Epithelial cell of esophagus (primary cell): Measurements from ENCODE around the gene FAM114A1.

Source experiments
- DNase-seq: peaks from one replicate; pipeline ENCODE4 v3.0.0; 2010; ENCODE audit warnings: low read depth
- H3K4me3 ChIP-seq: 2 replicates; pipeline ENCODE4 v1.5.1; 2011; ENCODE audit warnings: mild to moderate bottlenecking, low read length, control low read depth
- CTCF ChIP-seq: IDR thresholded peaks from 2 replicates; pipeline ENCODE4 v1.5.1; 2011; ENCODE audit warnings: low read depth, mild to moderate bottlenecking, low read length, control low read depth, inconsistent platforms; ENCODE audit not compliant: insufficient read depth; ENCODE audit errors: missing control alignments

Gene FAM114A1

GRCh38 chr4:38928568-38928967 lies 61.0 kb downstream of the FAM114A1 start:
- no peak for TF ChIP-seq CTCF
- no peak overlapping the region for H3K4me3 ChIP-seq
- DNase-seq = no peak

GRCh38 chr4:38928974-38929373 lies 61.4 kb downstream of the FAM114A1 start:
- no peak overlapping the region for H3K4me3 ChIP-seq
- no peak for DNase-seq
- TF ChIP-seq CTCF = no peak

DNA sequence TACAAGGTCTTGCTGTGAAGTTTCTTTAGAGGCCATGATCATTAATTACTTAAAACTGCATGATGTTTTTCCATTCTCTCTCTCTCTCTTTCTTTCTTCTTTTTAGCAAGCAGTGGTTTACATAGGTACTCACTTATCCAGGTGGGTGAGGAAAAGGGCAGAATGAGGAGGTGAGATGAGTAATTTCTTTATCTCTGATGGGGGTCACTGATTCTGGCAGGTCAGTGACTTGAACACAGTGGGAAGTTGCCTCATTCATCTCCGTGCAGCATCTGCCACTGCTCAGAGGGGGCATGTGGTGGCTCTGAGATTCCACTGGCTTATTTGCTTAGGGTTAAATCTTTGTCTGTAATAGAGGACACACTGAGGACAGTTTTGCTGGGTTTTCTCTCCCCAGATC lies 62.6 kb downstream of the FAM114A1 start:
- TF ChIP-seq CTCF = no peak
- H3K4me3 ChIP-seq = no peak overlapping the region
- no peak for DNase-seq

GRCh38 chr4:38930707-38931106 lies 63.1 kb downstream of the FAM114A1 start:
- DNase-seq = no peak
- no peak for TF ChIP-seq CTCF
- no peak overlapping the region for H3K4me3 ChIP-seq

DNA sequence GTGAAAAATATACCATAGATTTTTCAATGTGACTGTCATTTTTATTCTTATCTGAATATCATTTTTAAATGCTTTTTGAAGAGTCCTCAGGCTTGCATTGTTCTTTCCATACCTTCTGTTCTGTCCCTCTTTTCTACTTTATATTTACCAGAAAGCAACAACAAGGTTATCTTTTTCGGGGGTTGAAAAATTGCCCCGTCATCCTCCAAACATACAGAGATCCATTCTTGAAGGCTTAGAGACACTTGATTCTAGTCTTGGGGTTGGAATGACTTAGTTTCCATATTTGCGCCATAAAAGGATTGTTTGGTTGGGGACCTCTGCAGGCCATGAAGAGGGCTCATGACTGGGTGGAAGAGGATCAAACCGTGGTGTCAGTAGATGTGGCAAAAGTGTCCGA lies 63.5 kb downstream of the FAM114A1 start:
- no peak for TF ChIP-seq CTCF
- DNase-seq = no peak
- H3K4me3 ChIP-seq = no peak overlapping the region

DNA sequence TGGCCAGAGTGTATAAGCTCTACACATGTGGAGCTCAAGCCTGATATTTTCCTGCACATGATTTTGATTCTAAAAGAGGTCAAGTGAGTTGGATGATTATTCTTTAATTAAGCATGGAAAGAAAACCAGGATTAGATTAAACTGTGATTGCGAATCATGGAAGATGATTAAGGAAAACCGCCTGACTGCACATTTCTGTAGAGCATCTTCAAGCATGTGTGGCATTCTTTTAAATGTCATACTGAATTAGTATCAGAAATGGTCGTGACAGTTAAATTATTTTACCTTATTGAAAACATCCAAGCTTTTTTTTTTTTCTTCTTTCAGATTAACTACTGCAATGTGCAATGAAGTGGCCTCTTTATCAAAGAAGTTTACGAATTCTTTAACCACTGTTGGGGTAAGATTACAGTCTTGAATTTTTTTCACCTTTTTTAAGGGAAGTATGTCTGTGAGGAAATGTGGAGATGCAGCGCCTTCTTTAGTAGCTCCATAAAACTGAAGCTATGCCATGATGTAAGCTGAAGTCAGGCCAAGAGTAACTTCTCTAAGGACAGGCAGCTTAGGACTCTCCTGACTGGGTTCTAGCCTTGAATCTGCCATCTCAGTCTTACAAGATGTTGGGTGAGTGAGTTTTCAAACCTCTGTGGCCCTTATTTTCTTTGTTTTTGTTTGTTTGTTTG lies 67.9 kb downstream of the FAM114A1 start:
- TF ChIP-seq CTCF = no peak
- H3K4me3 ChIP-seq = no peak overlapping the region
- DNase-seq = no peak

DNA sequence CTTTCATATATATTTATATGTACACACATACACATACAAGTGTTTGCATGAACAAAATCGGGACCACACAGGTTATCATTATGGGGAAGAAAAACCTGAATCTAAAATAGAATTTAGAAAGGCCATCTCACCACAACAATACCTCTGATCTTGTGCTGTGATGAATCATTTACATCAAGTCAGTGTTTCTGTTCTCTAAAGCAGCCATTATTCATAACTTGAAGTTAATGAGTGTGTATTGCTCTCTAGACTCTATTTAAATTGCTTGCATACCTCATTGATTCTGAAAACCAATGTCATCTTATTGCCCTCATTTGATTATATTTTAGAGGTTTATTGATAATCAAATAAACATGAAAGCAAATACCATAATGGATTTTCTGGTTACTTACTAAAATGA lies 71.6 kb downstream of the FAM114A1 start:
- H3K4me3 ChIP-seq = no peak overlapping the region
- no peak for DNase-seq
- TF ChIP-seq CTCF = no peak
